RWPE1 (cell line): Measurements from ENCODE around the gene HDAC11.
A peak's percentile ranks its signal among the peaks of the same experiment; 100 is the strongest.
"Not testable (repeated sequence)": the region's sequence is repeated elsewhere in the genome, so short reads cannot be mapped to it uniquely, and the experiment has no call there.

Source experiments
- CTCF ChIA-PET: fragments of 350-600 bp; sonication (Branson Sonifier 250); formaldehyde crosslinking; extraction: SDS; loops from one replicate; lab custom pipeline; 2021; lab: Yijun Ruan, JAX
- POLR2A ChIA-PET: fragments of 400-600 bp; formaldehyde crosslinking; extraction: SDS; loops from one replicate; lab custom pipeline; 2020; ENCODE audit warnings: antibody characterized with exemption; ENCODE audit not compliant: low non-redundant PET; lab: Yijun Ruan, JAX
- DNase-seq: peaks from one replicate; pipeline ENCODE4 v3.0.0; 2012; ENCODE audit warnings: low spot score
- H3K27ac ChIP-seq: fragments of 450-650 bp; 2 replicates; pipeline ENCODE4 v1.5.1; 2017
- CTCF ChIP-seq: fragments of 450-650 bp; conservative IDR thresholded peaks from 2 replicates; pipeline ENCODE4 v1.5.1; 2017; ENCODE audit warnings: low read depth, mild to moderate bottlenecking

The HDAC11 gene

DNA sequence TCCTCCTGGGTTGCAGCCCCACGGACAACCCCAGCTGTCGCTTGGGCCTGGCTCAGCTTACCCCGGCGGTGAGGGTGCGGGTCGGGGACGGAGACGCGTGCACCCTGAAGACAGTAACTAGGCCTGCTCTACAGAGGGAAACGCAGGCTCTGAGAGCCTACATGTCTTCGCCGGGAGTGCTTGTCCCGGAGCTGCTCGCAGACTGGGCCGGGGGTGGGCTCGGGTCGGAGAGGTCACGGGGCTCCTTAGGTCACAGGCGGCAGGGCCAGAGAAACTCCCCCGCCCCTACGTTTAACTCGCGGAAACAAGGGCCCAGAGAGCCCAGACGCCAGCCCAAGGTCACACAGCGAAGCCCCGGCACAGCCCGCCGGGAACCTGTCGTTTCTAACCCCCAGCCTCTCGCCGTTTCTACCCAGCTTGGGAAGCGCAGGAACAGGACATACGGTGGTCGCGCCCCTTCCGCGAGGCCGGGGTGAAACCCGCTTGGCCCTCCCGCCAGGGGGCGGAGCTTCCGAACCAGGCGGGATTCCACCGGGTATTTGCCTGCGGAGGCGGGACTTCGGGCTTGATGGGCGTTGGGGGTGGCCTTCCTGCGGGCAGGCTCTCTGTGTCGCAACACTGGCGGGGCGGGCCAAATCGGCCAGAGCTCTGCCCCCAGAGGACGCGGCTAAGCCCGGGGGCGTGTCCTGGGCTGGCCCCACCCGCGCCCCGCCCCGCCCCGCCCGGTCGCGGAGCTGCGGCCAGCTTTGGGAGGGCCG lies at the start of gene HDAC11:
TSS of gene HDAC11 (plus strand) at position 725 of the 758 bp plus-strand sequence. CDS start 42 bp downstream, outside the sequence.
- H3K27ac ChIP-seq: peak within 1 kb of the TSS; percentile 74
- TF ChIP-seq CTCF: no peak
- ChIA-PET CTCF (interaction anchor here (0.8 to 1.1 kb wide), 2 partner anchors 16 to 168 kb away, joined by 4 to 7 read pairs; no protein-coding TSS in a partner anchor), POLR2A (interaction anchor here (0.6 kb wide), 1 partner anchor 1446 kb away, joined by 3 read pairs; no protein-coding TSS in a partner anchor)
- DNase-seq: peak; percentile 99

- POLR2A ChIA-PET, H3K27ac ChIP-seq, CTCF ChIA-PET, DNase-seq: not testable (repeated sequence)
These were observed 49.7 kb upstream of the HDAC11 start for GRCh38 chr3:13430411-13430875.

GRCh38 chr3:13432093-13432492 lies 48.0 kb upstream of the HDAC11 start:
- no peak for DNase-seq
- no peak for TF ChIP-seq CTCF
- ChIA-PET CTCF (no interaction called here), POLR2A (no interaction called here)
- H3K27ac ChIP-seq: no peak overlapping the region

DNA sequence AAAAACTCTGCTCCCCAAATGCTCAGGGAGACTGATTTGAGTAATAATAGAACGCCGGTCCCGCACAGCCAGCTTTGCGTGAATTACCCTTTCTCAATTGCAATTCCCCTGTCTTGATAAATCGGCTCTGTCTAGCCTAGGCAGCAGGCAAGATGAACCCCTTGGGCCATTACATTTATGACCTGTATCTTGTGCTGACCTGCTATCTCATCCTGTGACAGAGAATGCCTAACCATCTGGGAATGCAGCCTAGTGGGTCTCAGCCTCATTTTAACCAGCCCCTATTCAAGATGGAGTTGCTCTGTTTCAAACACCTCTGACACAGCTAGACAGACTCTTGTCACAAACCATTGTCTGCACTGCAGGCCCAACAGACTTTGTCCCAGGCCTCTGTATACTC lies 46.2 kb upstream of the HDAC11 start:
- CTCF ChIA-PET: no interaction called here
- no peak overlapping the region for H3K27ac ChIP-seq
- no peak for TF ChIP-seq CTCF
- no peak for DNase-seq
- POLR2A ChIA-PET: no interaction called here

DNA sequence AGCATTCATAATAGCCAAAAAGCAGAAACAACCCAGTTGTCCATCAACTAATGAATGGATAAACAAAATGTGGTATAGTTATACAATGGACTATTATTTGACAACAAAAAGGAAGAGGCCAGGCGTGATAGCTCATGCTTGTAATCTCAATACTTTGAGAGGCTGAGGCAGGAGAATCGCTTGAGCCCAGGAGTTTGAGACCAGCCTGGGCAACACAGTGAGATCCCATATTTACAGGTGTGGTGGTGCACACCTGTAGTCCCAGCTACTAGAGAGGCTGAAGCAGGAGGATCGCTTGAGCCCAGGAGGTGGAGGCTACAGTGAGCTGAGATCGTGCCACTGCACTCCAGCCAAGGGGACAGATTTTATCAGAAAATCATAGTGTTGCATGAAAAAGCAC lies 43.9 kb upstream of the HDAC11 start:
- DNase-seq, H3K27ac ChIP-seq, CTCF ChIA-PET, POLR2A ChIA-PET: not testable (repeated sequence)

- DNase-seq: no peak
- no peak for TF ChIP-seq CTCF
- ChIA-PET CTCF (no interaction called here), POLR2A (no interaction called here)
- no peak overlapping the region for H3K27ac ChIP-seq
These were observed 39.8 kb upstream of the HDAC11 start for GRCh38 chr3:13440204-13440817.

DNA sequence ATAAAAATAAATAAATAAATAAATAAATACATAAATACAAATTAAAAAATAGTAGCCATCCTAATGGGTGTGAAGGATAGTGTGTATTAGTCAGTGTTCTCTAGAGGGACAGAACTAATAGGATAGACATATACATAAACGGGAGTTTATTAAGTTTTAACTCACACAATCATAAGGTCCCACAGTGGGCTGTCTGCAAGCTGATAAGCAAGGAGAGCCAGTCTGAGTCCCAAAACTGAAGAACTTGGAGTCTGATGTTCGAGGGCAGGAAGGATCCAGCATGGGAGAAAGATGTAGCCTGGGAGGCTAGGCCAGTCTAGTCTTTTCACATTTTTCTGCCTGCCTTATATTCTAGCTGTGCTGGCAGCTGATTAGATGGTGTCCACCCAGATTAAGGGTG lies 37.2 kb upstream of the HDAC11 start:
- H3K27ac ChIP-seq, POLR2A ChIA-PET, DNase-seq, CTCF ChIA-PET: not testable (repeated sequence)

- CTCF ChIA-PET: interaction anchor here (1.3 kb wide), 1 partner anchor 359 kb away, joined by 4 read pairs; no protein-coding TSS in a partner anchor
- H3K27ac ChIP-seq: peak overlapping the region; percentile 76
- no peak for DNase-seq
- TF ChIP-seq CTCF: no peak
- POLR2A ChIA-PET: no interaction called here
These were observed 28.8 kb upstream of the HDAC11 start for GRCh38 chr3:13451301-13451673.
